AG09319 (cell line): ENCODE results near the gene MINDY4.

ENCODE experiments used
- DNase-seq: peaks from one replicate; pipeline ENCODE4 v3.0.0-alpha.2; 2010; ENCODE audit warnings: low read depth; ENCODE audit errors: extremely low read depth
- CTCF ChIP-seq: IDR thresholded peaks from 2 replicates; pipeline ENCODE4 v1.5.1; 2011; ENCODE audit warnings: low read depth, mild to moderate bottlenecking, inconsistent platforms, low read length, moderate library complexity

The MINDY4 gene

GRCh38 chr7:30751696-30752273 is 19.4 kb upstream of the MINDY4 start, which contains the start of gene INMT:
Gene INMT, plus strand, starts transcription at chr7:30752135. Its CDS starts 16 bp downstream, at chr7:30752151.
- no peak for DNase-seq
- no peak for TF ChIP-seq CTCF

GRCh38 chr7:30752484-30752883 is 18.7 kb upstream of the MINDY4 start:
- TF ChIP-seq CTCF: no peak

GRCh38 chr7:30752979-30753378 is 18.2 kb upstream of the MINDY4 start:
- TF ChIP-seq CTCF: no peak
- no peak for DNase-seq

More at GRCh38 chr7:30752484-30752883, 18.7 kb upstream of the MINDY4 start:
- DNase-seq: no peak

- TF ChIP-seq CTCF: no peak
- DNase-seq: no peak
Measured at GRCh38 chr7:30754315-30754877, 16.8 kb upstream of the MINDY4 start.

- TF ChIP-seq CTCF: no peak
Measured at GRCh38 chr7:30755384-30756154, 15.6 kb upstream of the MINDY4 start.

GRCh38 chr7:30757342-30757692 is 13.9 kb upstream of the MINDY4 start:
- DNase-seq: no peak
- no peak for TF ChIP-seq CTCF

More at GRCh38 chr7:30755384-30756154, 15.6 kb upstream of the MINDY4 start:
- no peak for DNase-seq
